GM21619 (cell line): ENCODE measurements around the gene CYBB.

Experiments used
- ATAC-seq: cut with Tn5 transposase; IDR thresholded peaks from one replicate; pipeline ENCODE4 v1.9.1; 2021; ENCODE audit not compliant: unreplicated experiment

CYBB gene

DNA sequence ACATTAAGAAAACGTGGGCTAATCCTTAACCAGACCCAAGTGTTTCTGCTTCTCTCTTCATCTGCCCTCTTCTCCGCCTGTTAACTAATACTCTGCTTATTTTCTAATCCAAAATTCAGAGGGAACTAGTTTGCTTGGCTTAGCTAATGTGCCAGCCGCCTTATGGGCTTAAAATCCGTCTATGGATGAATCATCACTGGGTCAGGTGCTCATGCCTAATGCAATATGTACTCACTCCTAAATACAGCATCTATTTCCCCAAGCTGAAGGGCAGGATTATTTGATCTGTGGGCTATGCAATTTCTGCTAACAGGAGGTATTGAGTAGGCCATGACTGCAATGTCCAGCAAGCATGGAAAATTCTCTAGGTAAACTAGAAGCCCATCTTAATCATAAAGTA, 55.1 kb downstream of the CYBB start:
- ATAC-seq, result no peak

DNA sequence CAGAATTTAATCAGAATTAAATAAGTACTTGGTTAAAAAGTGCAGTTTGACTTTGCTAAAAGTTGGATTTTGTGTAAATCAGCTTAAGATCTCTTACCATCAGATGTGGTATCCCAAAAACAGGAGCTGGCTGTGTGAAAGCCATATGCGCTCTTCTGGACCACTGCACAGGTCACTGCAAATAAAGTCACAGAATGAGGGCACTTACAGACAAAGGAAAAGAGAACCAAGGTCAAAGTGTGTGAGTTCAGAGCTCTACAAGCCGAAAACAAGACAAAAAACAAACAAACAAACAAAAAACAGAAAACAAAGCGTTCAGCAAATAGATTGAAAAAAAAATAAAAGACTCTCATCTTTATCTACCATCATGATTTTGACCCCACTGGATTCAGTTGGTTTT, 61.1 kb downstream of the CYBB start:
- no peak for ATAC-seq

DNA sequence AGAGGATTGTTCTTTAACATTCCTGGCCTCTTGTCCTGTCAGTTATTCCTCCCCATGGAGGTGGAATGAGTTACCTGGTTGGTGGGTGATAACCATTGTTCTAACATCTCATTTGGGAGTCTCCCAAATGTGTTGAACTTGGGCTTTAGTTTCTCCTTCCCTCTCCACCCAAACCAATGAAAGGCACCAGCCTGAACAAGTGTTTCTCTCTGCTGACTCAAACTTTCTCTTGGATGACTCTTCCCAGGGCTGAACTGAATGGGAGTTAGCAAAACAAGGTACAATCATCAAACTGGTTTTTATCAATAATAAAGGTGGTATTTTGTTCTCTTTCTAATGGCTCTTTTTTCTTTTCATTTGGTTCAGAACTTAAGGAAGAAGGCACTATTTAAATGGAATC, 64.8 kb downstream of the CYBB start:
- no peak for ATAC-seq

DNA sequence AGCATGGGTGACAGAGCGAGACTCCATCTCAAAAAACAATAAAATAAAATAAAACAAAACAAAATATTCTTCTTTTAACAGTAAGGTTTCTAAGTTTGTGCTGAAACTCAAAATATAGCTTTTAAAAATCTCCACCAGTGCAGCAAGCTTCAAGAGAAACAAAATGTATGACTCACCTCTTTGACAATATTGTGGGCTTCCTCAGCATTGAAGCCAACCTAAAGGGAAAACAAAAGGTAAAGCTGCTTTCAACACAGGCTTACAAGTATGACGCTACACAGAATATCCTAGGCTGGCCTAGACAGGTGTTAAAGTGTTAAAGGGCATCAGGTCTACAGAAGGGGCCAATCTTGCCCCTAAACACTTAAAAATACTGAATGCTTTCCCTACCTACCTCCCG, 66.3 kb downstream of the CYBB start:
- ATAC-seq, result no peak

DNA sequence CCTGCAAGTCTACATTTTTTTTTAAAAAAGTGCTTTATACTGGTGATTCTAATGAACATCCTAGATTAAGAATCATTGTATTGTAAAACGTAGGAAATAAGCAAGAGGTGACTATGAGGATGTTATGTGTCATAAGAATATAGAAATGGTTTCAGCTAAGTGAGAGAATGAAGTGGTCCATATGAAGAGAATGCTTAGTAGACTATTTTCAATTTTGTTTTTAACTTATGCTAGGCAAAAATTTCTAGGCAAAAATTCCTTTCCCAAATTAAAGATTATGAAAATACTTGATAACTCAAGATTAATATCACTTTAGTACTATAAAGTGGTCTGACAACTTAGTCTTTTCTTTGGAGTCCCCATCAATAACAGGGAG, 66.7 kb downstream of the CYBB start:
- ATAC-seq, result no peak

DNA sequence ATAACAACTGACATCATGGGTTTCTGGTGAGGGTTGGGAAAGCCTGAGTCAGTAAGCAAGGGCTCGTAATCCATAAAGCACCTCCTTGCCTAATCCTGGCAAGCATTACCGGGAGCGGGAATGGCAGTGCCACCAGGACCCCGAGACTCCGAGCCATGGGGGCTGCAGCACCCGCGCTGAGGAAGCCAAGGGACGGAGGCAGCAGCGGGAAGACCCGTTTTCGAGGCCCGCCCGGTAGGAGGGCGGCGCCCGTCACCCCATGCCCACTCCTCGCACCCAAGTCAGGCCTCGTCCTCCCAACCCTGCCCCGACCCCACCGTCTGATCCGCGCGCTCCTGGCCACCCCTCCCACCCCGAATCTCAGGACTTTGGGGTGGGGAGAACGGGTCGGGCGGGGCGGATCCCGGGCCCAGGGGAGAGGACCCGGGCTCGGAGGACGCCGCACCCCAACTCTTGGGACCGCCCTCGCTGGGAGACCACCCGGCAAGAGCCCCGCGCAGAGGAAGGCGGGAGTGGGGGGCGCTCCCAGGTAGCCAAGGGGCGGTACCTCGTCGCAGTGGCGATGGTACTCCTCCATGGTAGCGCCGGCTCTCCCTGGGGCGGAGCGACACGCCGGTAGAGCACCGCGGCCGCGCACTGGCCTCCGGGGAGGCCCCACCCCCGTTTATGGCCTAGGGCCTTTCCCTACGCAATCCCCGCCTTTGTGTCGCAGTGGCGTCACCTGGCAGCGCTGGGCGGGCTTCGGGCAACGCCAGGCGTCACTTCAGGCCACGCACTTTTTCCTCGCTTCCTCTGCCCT, 67.3 kb downstream of the CYBB start, which contains the start of gene DYNLT3:
Gene DYNLT3 (minus strand): TSS at position 638 of the 799 bp plus-strand sequence. CDS start 61 bp downstream, at position 577.
- ATAC-seq, result peak; percentile 99

DNA sequence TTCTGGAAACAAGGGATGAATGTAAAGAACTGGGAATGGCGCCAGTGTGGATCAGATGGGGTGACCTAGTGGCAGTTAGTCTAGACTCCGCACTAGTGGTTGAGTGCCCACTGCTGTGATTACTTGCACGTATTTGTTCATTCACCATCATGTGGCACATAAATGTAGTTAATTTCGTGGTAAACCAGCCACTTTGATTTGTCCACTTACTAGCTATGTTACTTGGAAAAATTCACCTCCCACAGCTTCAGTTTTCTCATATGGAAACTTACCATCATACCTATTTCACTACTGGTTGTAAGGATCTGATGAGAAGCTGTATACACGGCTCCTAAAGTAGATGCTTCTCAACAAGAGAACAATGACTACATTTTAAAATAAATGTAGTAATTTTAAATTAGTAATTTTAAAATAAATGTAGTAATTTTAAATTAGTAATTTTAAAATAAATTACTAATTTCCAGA, 67.9 kb downstream of the CYBB start:
- no peak for ATAC-seq

DNA sequence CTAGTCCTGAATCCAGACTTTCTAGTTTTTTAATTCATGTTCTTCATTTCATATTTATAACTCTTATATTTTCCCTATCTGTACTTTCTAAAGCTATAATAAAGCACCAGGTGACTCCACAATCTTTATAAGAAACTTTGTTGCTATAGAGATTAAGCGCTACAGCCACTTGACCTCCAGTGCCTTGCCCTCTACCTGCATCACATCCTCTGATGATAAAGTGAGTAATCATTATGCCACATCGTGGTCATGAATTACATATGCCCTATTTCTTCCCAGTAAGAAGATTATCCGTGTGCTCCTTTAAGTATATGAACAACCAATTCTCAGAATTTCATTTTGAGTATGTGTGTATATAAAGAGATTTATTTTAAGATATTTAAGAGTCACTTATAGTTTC, 74.3 kb downstream of the CYBB start:
- ATAC-seq, result no peak

DNA sequence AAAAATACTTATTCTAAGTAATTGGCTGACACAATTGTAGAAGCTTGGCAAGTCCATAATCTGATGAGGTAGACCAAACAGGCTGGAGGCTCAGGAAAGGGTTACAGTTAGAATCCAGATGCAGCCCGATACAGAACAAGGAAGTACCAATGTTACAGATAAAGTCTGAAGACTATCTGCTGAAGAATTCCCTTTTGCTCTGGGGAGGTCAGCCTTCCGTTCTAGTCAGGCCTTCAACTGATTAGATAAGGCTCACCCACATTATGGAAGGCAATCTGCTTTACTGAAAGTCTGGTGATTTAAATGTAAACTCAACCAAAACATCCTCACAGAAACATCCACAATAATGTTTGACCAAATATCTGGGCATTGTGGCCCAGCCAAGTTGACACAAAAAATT, 74.9 kb downstream of the CYBB start:
- ATAC-seq, result no peak

DNA sequence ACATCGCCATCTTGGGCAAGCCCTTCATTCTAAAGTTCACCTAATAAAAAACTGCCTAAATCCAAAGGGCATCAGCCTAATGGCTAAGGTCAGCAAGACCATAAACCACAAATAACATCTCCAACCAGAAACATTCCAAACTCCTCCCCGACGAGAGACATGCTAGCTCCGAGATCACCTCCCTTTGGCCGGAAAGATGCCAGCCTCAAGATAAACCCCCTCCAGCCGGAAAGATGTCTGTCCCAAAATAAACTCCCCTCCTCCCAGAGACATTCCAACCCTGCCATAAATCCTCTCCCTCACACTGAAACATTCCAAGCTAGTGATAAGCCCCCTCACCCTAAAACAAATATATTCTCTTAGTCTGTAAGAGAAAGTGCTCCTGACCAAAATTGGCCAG, 80.9 kb downstream of the CYBB start:
- no peak for ATAC-seq

DNA sequence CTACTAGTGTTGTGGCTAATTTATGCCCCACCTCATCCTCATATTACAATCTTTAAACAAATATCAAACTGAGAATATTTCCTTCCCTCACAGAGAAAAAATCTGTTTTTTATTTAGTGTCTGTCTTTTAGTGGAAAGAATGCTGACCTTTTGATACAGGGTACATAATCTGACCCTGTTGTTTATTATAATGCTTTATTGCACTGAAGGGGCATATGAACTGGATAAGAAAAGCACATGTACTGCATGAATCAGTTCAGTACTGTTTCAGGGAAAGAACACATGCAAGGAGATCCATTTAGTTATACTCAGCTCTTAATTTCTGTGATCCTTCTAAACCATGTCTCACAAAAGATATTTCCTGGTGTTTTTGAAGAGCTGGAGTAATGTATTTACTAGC, 83.0 kb downstream of the CYBB start:
- no peak for ATAC-seq
